GM19324 (cell line): ENCODE data around the gene HSPA9.

Experiments
- ATAC-seq: cut with Tn5 transposase; IDR thresholded peaks from one replicate; pipeline ENCODE4 v1.9.1; 2021; ENCODE audit warnings: mild to moderate bottlenecking, moderate library complexity; ENCODE audit not compliant: unreplicated experiment, low FRiP score

Gene HSPA9

GRCh38 chr5:138596105-138596881 is 21.1 kb upstream of the HSPA9 start:
- no peak for ATAC-seq

- ATAC-seq = no peak
Measured at GRCh38 chr5:138595180-138595795, 20.1 kb upstream of the HSPA9 start.

- ATAC-seq = no peak
Measured at GRCh38 chr5:138594305-138595058, 19.3 kb upstream of the HSPA9 start.

GRCh38 chr5:138588013-138588788 is 13.0 kb upstream of the HSPA9 start:
- no peak for ATAC-seq

GRCh38 chr5:138585157-138585556 is 10.0 kb upstream of the HSPA9 start:
- ATAC-seq = no peak

GRCh38 chr5:138583984-138584637 is 8.9 kb upstream of the HSPA9 start:
- ATAC-seq = no peak

GRCh38 chr5:138582959-138583358 is 7.8 kb upstream of the HSPA9 start:
- ATAC-seq = no peak

- ATAC-seq = no peak
Measured at GRCh38 chr5:138580777-138581176, 5.6 kb upstream of the HSPA9 start.

- no peak for ATAC-seq
Measured at GRCh38 chr5:138580001-138580400, 4.8 kb upstream of the HSPA9 start.

GRCh38 chr5:138579517-138579863 is 4.3 kb upstream of the HSPA9 start:
- no peak for ATAC-seq

GRCh38 chr5:138577452-138577851 is 2.3 kb upstream of the HSPA9 start:
- no peak for ATAC-seq

GRCh38 chr5:138574744-138575193 is 432 bp downstream of the HSPA9 start:
- ATAC-seq = no peak

- no peak for ATAC-seq
Measured at GRCh38 chr5:138573949-138574670, 1.1 kb downstream of the HSPA9 start.

- no peak for ATAC-seq
Measured at GRCh38 chr5:138573223-138573622, 2.0 kb downstream of the HSPA9 start.

- ATAC-seq = no peak
Measured at GRCh38 chr5:138570871-138571270, 4.3 kb downstream of the HSPA9 start.

GRCh38 chr5:138569782-138570181 is 5.4 kb downstream of the HSPA9 start:
- ATAC-seq = no peak

GRCh38 chr5:138568061-138568824 is 7.0 kb downstream of the HSPA9 start:
- ATAC-seq = no peak

GRCh38 chr5:138566792-138567191 is 8.4 kb downstream of the HSPA9 start:
- no peak for ATAC-seq
